Neuronal stem cell (in vitro differentiated cells): Measurements from ENCODE around the gene MUS81.

Experiments
- DNase-seq: peaks from one replicate; pipeline ENCODE4 v3.0.0-alpha.2; 2013; ENCODE audit warnings: low spot score
- H2AFZ ChIP-seq: one replicate; pipeline ENCODE4 v1.6.1; 2013; ENCODE audit warnings: mild to moderate bottlenecking, low read length, inconsistent platforms
- H2AK5ac ChIP-seq: 2 replicates; pipeline ENCODE4 v1.6.1; 2013; ENCODE audit warnings: low read depth, mild to moderate bottlenecking, inconsistent platforms, low read length, moderate library complexity, mixed read lengths
- H2BK120ac ChIP-seq: 2 replicates; pipeline ENCODE4 v1.6.1; 2013; ENCODE audit warnings: low read depth, mild to moderate bottlenecking, inconsistent platforms, low read length, moderate library complexity, mixed read lengths
- H2BK12ac ChIP-seq: one replicate; pipeline ENCODE4 v1.6.1; 2013; ENCODE audit warnings: low read length, inconsistent platforms
- H2BK15ac ChIP-seq: 2 replicates; pipeline ENCODE4 v1.6.1; 2013; ENCODE audit warnings: mild to moderate bottlenecking, low read length, inconsistent platforms, mixed read lengths
- H2BK5ac ChIP-seq: one replicate; pipeline ENCODE4 v1.6.1; 2013; ENCODE audit warnings: inconsistent platforms, mild to moderate bottlenecking, low read length, moderate library complexity
- H3K14ac ChIP-seq: one replicate; pipeline ENCODE4 v1.6.1; 2013; ENCODE audit warnings: low read length, inconsistent platforms
- H3K18ac ChIP-seq: 2 replicates; pipeline ENCODE4 v1.6.1; 2013; ENCODE audit warnings: low read length, inconsistent platforms
- H3K23ac ChIP-seq: 2 replicates; pipeline ENCODE4 v1.6.1; 2013; ENCODE audit warnings: low read depth, mild to moderate bottlenecking, mixed read lengths, low read length, inconsistent platforms; ENCODE audit not compliant: poor library complexity
- H3K27ac ChIP-seq: replicated peaks from 3 replicates; pipeline ENCODE4 v1.5.1; 2013; ENCODE audit warnings: low read length, inconsistent platforms
- H3K27me3 ChIP-seq, 3 experiments: 2 replicates each; pipeline ENCODE4 v1.6.1; 2013; ENCODE audit warnings: low read length in 3 of 3, mild to moderate bottlenecking in 2 of 3, inconsistent platforms in 1 of 3, low read depth in 1 of 3, mixed read lengths in 1 of 3, moderate library complexity in 1 of 3; ENCODE audit not compliant: control insufficient read depth in 3 of 3, insufficient read depth in 3 of 3
- H3K36me3 ChIP-seq, 2 donors: replicated peaks in 1 of 2; 2 replicates each; pipeline ENCODE4 v1.6.1; 2013; ENCODE audit warnings: low read length in 2 of 2; ENCODE audit not compliant: control insufficient read depth in 2 of 2, insufficient read depth in 2 of 2
- H3K4ac ChIP-seq: 2 replicates; pipeline ENCODE4 v1.6.1; 2013; ENCODE audit warnings: inconsistent platforms, mild to moderate bottlenecking, low read length, moderate library complexity
- H3K4me1 ChIP-seq, 2 donors: 1 replicate in 1 of 2; 2 replicates in 1 of 2; pipeline ENCODE4 v1.6.1; 2013; ENCODE audit warnings: low read length in 2 of 2, low read depth in 1 of 2; ENCODE audit not compliant: control insufficient read depth in 2 of 2, insufficient read depth in 1 of 2
- H3K4me2 ChIP-seq: one replicate; pipeline ENCODE4 v1.6.1; 2013; ENCODE audit warnings: mild to moderate bottlenecking, low read length, inconsistent platforms; ENCODE audit not compliant: insufficient read depth, poor library complexity, severe bottlenecking
- H3K4me3 ChIP-seq, 2 donors: 2 replicates each; pipeline ENCODE4 v1.5.1; 2013; ENCODE audit warnings: low read length in 2 of 2, mild to moderate bottlenecking in 2 of 2, inconsistent platforms in 1 of 2, moderate library complexity in 1 of 2
- H3K79me1 ChIP-seq: one replicate; pipeline ENCODE4 v1.6.1; 2013; ENCODE audit warnings: low read depth, mild to moderate bottlenecking, inconsistent platforms, low read length, moderate library complexity
- H3K9ac ChIP-seq: one replicate; pipeline ENCODE4 v1.6.1; 2013; ENCODE audit warnings: mild to moderate bottlenecking, low read depth, low read length, inconsistent platforms; ENCODE audit not compliant: poor library complexity
- H3K9me3 ChIP-seq, 2 donors: replicated peaks in 1 of 2; 2 replicates each; pipeline versions ENCODE3 to v1.6.1; 2013; ENCODE audit warnings: low read length in 2 of 2, mild to moderate bottlenecking in 2 of 2, inconsistent platforms in 1 of 2, low read depth in 1 of 2, mixed read lengths in 1 of 2, moderate library complexity in 1 of 2; ENCODE audit not compliant: control insufficient read depth in 2 of 2, insufficient read depth in 1 of 2
- H4K8ac ChIP-seq: one replicate; pipeline ENCODE4 v1.6.1; 2013; ENCODE audit warnings: low read depth, mild to moderate bottlenecking, inconsistent platforms, low read length, moderate library complexity
- H4K91ac ChIP-seq: one replicate; pipeline ENCODE4 v1.6.1; 2013; ENCODE audit warnings: low read length, low read depth, mild to moderate bottlenecking, inconsistent platforms; ENCODE audit not compliant: poor library complexity
- WGBS, 2 donors: extraction: QIAGEN DNeasy Blood & Tissue Kit; methylation state at CpG; one replicate each; pipeline ENCODE4 v1.1.7; 2013; ENCODE audit warnings: missing lambda C conversion rate in 2 of 2, mixed read lengths in 1 of 2; ENCODE audit not compliant: insufficient read length in 2 of 2, insufficient replicate concordance in 1 of 2; ENCODE audit errors: extremely low coverage in 2 of 2; 5-methylcytosine and 5-hydroxymethylcytosine counted together

MUS81 gene

DNA sequence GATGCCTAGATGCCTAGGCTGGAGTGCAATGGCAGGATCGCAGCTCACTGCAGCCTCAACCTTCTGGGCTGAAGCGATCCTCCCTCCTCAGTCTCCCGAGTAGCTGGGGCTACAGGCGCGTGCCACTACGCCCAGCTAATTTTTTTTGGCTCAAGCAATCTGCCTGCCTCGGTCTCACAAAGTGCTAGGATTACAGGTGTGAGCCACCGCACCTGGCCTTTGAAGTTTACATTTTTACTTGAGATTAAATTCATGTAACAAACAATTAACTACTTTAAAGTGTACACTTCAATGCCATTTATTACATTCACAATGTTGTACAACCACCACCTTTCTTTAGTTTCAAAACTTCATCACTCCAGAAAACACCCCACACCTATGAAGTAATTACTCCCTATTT, 43.5 kb downstream of the MUS81 start:
- Histone ChIP-seq H3K36me3 (no peaks in the 10 kb centered on the region), H2AFZ (no peak overlapping the region), H2BK120ac (no peak overlapping the region), H3K4me2 (no peak overlapping the region), H3K4ac (no peak overlapping the region), H4K91ac (no peak overlapping the region), H3K23ac (no peak overlapping the region), H2BK12ac (no peak overlapping the region), H3K4me1 (peaks cover 11 to 12% of the 10 kb centered on the region in 2 donors), H3K14ac (no peak overlapping the region), H3K9me3 (peaks cover 0 to 2% of the 10 kb centered on the region in 2 donors), H3K27ac (no peak overlapping the region), H3K18ac (no peak overlapping the region), H2BK5ac (no peak overlapping the region), H3K4me3 (no peak overlapping the region), H3K27me3 (peaks cover 20 to 48% (median 21%) of the 10 kb centered on the region in 3 experiments), H3K79me1 (no peaks in the 10 kb centered on the region), H2BK15ac (no peak overlapping the region), H2AK5ac (no peak overlapping the region), H3K9ac (no peak overlapping the region), H4K8ac (no peak overlapping the region)
- no CpG with 5 or more reads among the region's 8 CpGs for WGBS, 2 donors
- no peak for DNase-seq

DNA sequence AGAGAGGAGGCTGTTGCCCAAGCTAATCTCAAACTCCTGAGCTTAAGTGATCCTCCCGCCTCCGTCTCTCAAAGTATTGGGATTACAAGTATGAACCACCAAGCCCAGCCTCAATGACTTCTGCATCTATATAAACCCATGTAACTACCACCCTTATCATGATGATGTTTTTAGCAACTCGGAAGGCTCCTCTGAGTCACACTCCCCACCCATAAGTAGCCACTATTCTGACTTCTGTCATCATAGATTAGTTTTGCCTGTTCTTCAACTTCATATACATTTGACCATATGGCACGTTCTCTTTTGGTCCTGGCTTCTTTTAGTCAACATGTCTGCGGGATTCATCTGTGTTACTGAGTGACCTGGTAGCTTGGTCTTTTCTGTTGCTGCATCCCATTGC, 46.4 kb downstream of the MUS81 start:
- Histone ChIP-seq H3K36me3 (no peaks in the 10 kb centered on the region), H2BK120ac (no peak overlapping the region), H3K4me1 (peaks cover 7 to 13% of the 10 kb centered on the region in 2 donors), H3K9me3 (no peaks in the 10 kb centered on the region), H2AFZ (no peak overlapping the region), H3K14ac (no peak overlapping the region), H3K4me3 (no peak overlapping the region), H3K23ac (no peak overlapping the region), H3K79me1 (no peaks in the 10 kb centered on the region), H3K18ac (no peak overlapping the region), H2BK15ac (no peak overlapping the region), H4K91ac (no peak overlapping the region), H2BK12ac (no peak overlapping the region), H3K27ac (no peak overlapping the region), H3K9ac (no peak overlapping the region), H3K27me3 (peaks cover 0 to 22% (median 0%) of the 10 kb centered on the region in 3 experiments), H2BK5ac (no peak overlapping the region), H3K4ac (no peak overlapping the region), H2AK5ac (no peak overlapping the region), H3K4me2 (no peak overlapping the region), H4K8ac (no peak overlapping the region)
- no peak for DNase-seq
- WGBS, 2 donors = no CpG with 5 or more reads among the region's 5 CpGs

DNA sequence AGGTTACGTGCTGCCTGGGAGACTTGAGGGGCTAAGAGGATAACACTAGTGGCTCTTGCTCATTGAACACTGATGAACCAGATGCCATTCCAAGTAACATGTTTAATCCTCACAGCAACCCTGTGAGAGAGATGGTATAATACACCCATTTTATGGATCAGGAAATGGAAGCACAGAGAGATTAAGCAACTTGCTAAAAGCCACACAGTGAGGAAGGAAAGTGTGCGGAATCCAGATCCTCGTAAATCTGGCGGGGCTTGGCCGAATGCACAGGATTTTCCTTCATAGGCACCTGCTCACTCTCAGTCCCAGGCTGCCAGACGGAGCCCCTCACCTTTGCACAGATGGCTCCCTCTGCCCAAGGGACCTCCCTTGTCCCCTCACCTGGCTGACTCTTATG, 47.6 kb downstream of the MUS81 start:
- H3K4ac ChIP-seq = no peak overlapping the region
- no peak overlapping the region for H3K4me3 ChIP-seq
- H3K4me1 ChIP-seq = peaks cover 6 to 14% of the 10 kb centered on the region in 2 donors
- no peaks in the 10 kb centered on the region for H3K36me3 ChIP-seq
- no peak overlapping the region for H3K27ac ChIP-seq
- H2AK5ac ChIP-seq = peak overlapping the region; percentile 71
- no peak overlapping the region for H3K23ac ChIP-seq
- no peaks in the 10 kb centered on the region for H3K79me1 ChIP-seq
- no peak overlapping the region for H3K4me2 ChIP-seq
- no peak overlapping the region for H3K9ac ChIP-seq
- H2BK5ac ChIP-seq = no peak overlapping the region
- H2AFZ ChIP-seq = no peak overlapping the region
- H4K8ac ChIP-seq = no peak overlapping the region
- H3K9me3 ChIP-seq = no peaks in the 10 kb centered on the region
- H3K18ac ChIP-seq = no peak overlapping the region
- H3K27me3 ChIP-seq = peaks cover 0 to 11% (median 0%) of the 10 kb centered on the region in 3 experiments
- H2BK12ac ChIP-seq = no peak overlapping the region
- H2BK120ac ChIP-seq = no peak overlapping the region
- no CpG with 5 or more reads among the region's 6 CpGs for WGBS, 2 donors
- DNase-seq = no peak
- H2BK15ac ChIP-seq = no peak overlapping the region
- H4K91ac ChIP-seq = no peak overlapping the region
- no peak overlapping the region for H3K14ac ChIP-seq

DNA sequence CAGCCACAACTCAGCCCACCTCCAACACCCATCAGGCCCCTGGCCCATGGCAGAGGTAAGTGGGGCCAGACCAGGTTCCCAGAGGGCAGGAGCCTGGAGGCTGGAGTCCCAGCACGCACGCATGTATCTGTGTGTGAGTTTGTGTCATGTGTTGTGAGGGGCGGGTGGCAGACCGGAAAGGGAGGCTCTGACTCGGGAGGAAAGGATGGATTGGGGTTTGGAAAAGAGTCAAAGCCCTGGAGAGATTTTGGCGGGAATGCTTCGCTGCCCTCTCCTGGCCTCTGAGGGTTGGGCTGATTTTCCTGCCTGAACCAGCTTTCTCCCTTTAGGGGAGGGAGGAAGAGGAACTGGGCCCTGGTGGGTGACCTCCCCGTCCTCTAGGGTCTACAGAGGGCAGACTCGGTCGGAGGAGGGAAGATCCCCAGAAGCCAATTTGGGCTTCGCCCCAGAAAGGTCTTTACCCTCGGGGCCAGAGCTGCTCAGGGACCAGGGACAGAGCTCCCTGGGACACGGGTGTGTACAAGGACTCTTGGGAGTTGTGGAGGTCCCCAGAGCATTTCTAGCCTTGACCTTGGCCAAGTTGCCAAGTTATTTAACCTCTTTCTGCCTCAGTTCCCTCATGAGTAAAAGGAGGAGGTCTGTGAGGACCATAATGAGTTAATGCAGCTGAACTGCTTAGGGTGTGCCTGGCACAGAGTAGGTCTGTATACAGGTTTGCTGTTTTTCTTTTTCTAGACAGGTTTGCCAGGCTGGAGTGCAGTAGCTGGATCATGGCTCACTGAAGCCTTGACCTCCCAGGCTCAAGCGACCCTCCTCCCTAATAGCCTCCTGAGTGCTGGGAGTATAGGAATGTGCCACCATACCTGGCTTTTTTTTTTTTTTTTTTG, 51.7 kb downstream of the MUS81 start:
- Histone ChIP-seq H3K27me3 (peaks cover 0 to 5% (median 0%) of the 10 kb centered on the region in 3 experiments), H3K9me3 (peaks cover 0 to 2% of the 10 kb centered on the region in 2 donors), H3K79me1 (no peaks in the 10 kb centered on the region), H3K4me1 (peaks cover 0 to 7% of the 10 kb centered on the region in 2 donors), H3K4me3 (no peak overlapping the region), H3K27ac (no peak overlapping the region), H2BK15ac (peak overlapping the region; percentile 49), H2BK12ac (no peak overlapping the region), H2AK5ac (peak overlapping the region; percentile 77), H4K8ac (peak overlapping the region; percentile 73), H3K4ac (no peak overlapping the region), H3K23ac (no peak overlapping the region), H3K9ac (no peak overlapping the region), H3K18ac (peak overlapping the region; percentile 76), H2BK120ac (no peak overlapping the region), H4K91ac (peak overlapping the region; percentile 61), H2AFZ (peak overlapping the region; percentile 89), H3K14ac (no peak overlapping the region), H2BK5ac (peak overlapping the region; percentile 30), H3K36me3 (peaks cover 3% of the 10 kb centered on the region in 2 donors), H3K4me2 (no peak overlapping the region)
- DNase-seq = no peak
- no CpG with 5 or more reads among the region's 14 CpGs for WGBS, 2 donors
